ENCODE data around the gene ANKRD62. TPM values are rescaled to one million over a fixed set of nuclear protein-coding genes. Genes with fewer than 3 reads are reported as not detected.
"Not testable (repeated sequence)": the region's sequence is repeated elsewhere in the genome, so short reads cannot be mapped to it uniquely, and the experiment has no call there.

The ANKRD62 gene
- total and polyA plus RNA-seq, 4 donors, result under 0.01 TPM; not detected in 3

DNA sequence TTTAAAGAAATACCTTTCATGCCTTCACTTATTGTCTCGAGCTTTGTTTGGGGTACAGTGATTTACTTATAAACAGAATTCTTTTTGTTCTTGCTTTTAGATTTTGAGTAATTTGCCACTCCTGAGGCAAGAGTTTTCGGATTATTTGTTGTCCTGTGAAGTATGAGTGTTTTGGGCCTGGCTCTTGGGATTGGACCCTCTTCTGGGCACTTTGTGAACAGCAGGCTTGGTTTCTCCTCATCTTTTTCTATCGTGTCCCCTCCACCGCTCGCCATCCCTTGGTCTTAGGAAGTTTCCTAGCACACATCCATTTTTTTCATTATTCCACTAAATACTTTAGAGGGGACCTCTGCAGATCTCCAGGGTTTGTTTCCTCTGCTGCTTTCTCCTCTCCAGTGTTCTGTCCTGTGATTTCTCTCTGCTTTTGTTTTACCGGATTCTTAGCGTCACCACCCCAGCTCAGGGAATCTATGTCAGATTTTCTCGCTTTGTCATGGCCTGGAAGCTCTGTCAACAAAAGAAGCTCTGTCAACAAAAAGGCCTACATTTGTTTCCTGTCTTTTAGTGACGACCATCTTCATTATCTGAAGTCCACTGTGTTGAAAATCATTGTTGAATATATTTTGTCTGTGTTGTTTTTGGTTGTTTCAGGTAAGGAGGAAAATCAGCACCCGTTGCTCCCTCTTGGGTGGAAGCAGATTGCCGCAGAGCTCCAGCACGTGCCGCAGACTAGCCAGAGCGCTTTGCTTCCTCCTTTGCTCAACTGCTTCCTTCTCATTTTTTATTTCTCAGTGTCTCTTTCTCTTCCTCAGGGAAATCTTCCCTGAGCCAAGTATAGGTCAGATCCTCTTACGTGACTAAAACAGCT is 27.8 kb downstream of the ANKRD62 start:
- Histone ChIP-seq H3K9ac (ENCODE audit: low read depth in 1 of 2, low read length in 2 of 2) (no peak overlapping the region), H3K27me3 (ENCODE audit: control insufficient read depth in 4 of 4, insufficient read depth in 4 of 4, low read length in 3 of 4) (no peaks in the 10 kb centered on the region), H3K27ac (ENCODE audit: low read depth in 1 of 2, low read length in 2 of 2) (no peak overlapping the region), H3K36me3 (ENCODE audit: control insufficient read depth in 4 of 4, insufficient read depth in 3 of 4, low read depth in 1 of 4, low read length in 3 of 4) (no peaks in the 10 kb centered on the region), H3K9me3 (ENCODE audit: control insufficient read depth in 4 of 4, low read length in 3 of 4) (no peaks in the 10 kb centered on the region), H3K4me1 (ENCODE audit: control insufficient read depth in 4 of 4, insufficient read depth in 4 of 4, low read length in 3 of 4) (no peaks in the 10 kb centered on the region), H3K4me3 (ENCODE audit: low read depth in 1 of 3, low read length in 3 of 3) (no peak overlapping the region)
- no peak for TF ChIP-seq NR2F2 (IDR thresholded peaks at IDR 0.05)
- peak; percentile 50 for TF ChIP-seq RAD21 (IDR thresholded peaks at IDR 0.05)
- TF ChIP-seq, protein P1, sequence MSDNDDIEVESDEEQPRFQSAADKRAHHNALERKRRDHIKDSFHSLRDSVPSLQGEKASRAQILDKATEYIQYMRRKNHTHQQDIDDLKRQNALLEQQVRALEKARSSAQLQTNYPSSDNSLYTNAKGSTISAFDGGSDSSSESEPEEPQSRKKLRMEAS (IDR thresholded peaks at IDR 0.05), result no peak
- TF ChIP-seq, protein P2, sequence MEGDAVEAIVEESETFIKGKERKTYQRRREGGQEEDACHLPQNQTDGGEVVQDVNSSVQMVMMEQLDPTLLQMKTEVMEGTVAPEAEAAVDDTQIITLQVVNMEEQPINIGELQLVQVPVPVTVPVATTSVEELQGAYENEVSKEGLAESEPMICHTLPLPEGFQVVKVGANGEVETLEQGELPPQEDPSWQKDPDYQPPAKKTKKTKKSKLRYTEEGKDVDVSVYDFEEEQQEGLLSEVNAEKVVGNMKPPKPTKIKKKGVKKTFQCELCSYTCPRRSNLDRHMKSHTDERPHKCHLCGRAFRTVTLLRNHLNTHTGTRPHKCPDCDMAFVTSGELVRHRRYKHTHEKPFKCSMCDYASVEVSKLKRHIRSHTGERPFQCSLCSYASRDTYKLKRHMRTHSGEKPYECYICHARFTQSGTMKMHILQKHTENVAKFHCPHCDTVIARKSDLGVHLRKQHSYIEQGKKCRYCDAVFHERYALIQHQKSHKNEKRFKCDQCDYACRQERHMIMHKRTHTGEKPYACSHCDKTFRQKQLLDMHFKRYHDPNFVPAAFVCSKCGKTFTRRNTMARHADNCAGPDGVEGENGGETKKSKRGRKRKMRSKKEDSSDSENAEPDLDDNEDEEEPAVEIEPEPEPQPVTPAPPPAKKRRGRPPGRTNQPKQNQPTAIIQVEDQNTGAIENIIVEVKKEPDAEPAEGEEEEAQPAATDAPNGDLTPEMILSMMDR (IDR thresholded peaks at IDR 0.05; ENCODE audit: low read depth, low read length, missing input control), result peak; percentile 27
- TF ChIP-seq HNF4A (conservative IDR thresholded peaks at IDR 0.05), result no peak
- no peak for TF ChIP-seq EGR1 (IDR thresholded peaks at IDR 0.05; ENCODE audit: low read depth in 2 of 2)
- 70% methylated on average over 15 of the region's 15 CpGs for whole genome bisulfite sequencing
- no peak for DNase-seq (ENCODE audit: low spot score)

DNA sequence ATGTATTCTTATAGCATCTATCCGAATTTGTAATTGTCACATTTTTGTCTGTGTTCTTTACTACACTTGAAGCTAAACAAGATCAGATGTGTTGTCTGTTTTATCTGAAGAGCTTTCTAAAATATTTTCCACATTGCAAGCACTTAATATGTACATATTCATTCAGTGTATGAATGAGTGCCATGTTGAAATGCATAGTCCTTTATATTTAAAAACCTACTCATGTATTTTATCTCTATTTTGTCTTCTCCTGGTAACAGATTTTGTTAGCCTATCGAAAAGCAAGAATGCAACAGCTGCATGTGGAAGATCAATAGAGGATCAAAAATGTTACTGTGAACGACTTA is 28.4 kb downstream of the ANKRD62 start:
- H3K9me3 ChIP-seq (ENCODE audit: control insufficient read depth in 4 of 4, low read length in 3 of 4); H3K4me3 ChIP-seq (ENCODE audit: low read depth in 1 of 3, low read length in 3 of 3); H3K27ac ChIP-seq (ENCODE audit: low read depth in 1 of 2, low read length in 2 of 2); H3K4me1 ChIP-seq (ENCODE audit: control insufficient read depth in 4 of 4, insufficient read depth in 4 of 4, low read length in 3 of 4); H3K36me3 ChIP-seq (ENCODE audit: control insufficient read depth in 4 of 4, insufficient read depth in 3 of 4, low read depth in 1 of 4, low read length in 3 of 4); DNase-seq (ENCODE audit: low spot score); H3K9ac ChIP-seq (ENCODE audit: low read depth in 1 of 2, low read length in 2 of 2); H3K27me3 ChIP-seq (ENCODE audit: control insufficient read depth in 4 of 4, insufficient read depth in 4 of 4, low read length in 3 of 4): not testable (repeated sequence)
- 85% methylated on average over 3 of the region's 3 CpGs for WGBS

DNA sequence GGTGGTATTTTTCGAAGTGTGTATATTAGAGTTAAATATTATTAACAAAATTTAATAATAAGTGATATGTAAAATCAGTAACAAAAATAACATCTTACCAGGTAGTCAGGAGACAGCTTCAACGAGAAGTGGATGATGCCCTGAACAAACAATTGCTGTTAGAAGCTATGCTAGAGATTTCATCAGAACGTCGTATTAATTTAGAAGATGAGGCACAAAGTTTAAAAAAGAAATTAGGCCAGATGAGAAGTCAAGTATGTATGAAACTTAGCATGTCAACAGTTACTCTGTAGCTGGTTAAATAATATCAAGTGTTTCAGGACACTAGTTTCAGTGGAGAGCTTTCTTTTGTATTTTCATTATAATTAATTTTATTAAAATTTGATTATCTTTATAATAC is 34.0 kb downstream of the ANKRD62 start:
- H3K4me3 ChIP-seq (ENCODE audit: low read depth in 1 of 3, low read length in 3 of 3); H3K27me3 ChIP-seq (ENCODE audit: control insufficient read depth in 4 of 4, insufficient read depth in 4 of 4, low read length in 3 of 4); H3K36me3 ChIP-seq (ENCODE audit: control insufficient read depth in 4 of 4, insufficient read depth in 3 of 4, low read depth in 1 of 4, low read length in 3 of 4); H3K4me1 ChIP-seq (ENCODE audit: control insufficient read depth in 4 of 4, insufficient read depth in 4 of 4, low read length in 3 of 4); H3K9me3 ChIP-seq (ENCODE audit: control insufficient read depth in 4 of 4, low read length in 3 of 4); DNase-seq (ENCODE audit: low spot score); H3K27ac ChIP-seq (ENCODE audit: low read depth in 1 of 2, low read length in 2 of 2); H3K9ac ChIP-seq (ENCODE audit: low read depth in 1 of 2, low read length in 2 of 2): not testable (repeated sequence)
- WGBS, result 80% methylated on average over 4 of the region's 4 CpGs

DNA sequence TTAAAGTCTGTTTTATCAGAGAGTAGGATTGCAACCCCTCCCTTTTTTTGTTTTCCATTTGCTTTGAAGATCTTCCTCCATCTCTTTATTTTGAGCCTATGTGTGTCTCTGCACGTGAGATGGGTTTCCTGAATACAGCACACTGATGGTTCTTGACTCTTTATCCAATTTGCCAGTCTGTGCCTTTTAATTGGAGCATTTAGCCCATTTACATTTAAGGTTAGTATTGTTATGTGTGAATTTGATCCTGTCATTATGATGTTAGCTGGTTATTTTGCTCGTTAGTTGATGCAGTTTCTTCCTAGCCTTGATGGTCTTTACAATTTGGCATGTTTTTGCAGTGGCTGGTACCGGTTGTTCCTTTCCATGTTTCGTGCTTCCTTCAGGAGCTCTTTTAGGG is 45.2 kb downstream of the ANKRD62 start:
- not testable (repeated sequence) for H3K27ac ChIP-seq (ENCODE audit: low read depth in 1 of 2, low read length in 2 of 2); H3K9me3 ChIP-seq (ENCODE audit: control insufficient read depth in 4 of 4, low read length in 3 of 4); H3K36me3 ChIP-seq (ENCODE audit: control insufficient read depth in 4 of 4, insufficient read depth in 3 of 4, low read depth in 1 of 4, low read length in 3 of 4); H3K9ac ChIP-seq (ENCODE audit: low read depth in 1 of 2, low read length in 2 of 2); H3K4me1 ChIP-seq (ENCODE audit: control insufficient read depth in 4 of 4, insufficient read depth in 4 of 4, low read length in 3 of 4); H3K27me3 ChIP-seq (ENCODE audit: control insufficient read depth in 4 of 4, insufficient read depth in 4 of 4, low read length in 3 of 4); DNase-seq (ENCODE audit: low spot score); H3K4me3 ChIP-seq (ENCODE audit: low read depth in 1 of 3, low read length in 3 of 3)
- WGBS, result 85% methylated on average over 3 of the region's 4 CpGs

DNA sequence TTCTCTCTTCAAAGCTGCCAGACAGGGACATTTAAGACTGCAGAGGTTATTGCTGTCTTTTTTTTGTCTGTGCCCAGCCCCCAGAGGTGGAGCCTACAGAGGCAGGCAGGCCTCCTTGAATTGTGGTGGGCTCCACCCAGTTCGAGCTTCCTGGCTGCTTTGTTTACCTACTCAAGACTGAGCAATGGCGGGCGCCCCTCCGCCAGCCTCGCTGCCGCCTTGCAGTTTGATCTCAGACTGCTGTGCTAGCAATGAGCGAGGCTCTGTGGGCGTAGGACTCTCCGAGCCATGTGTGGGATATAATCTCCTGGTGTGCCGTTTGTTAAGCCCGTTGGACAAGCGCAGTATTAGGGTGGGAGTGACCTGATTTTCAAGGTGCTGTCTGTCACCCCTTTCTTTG is 47.2 kb downstream of the ANKRD62 start:
- not testable (repeated sequence) for H3K36me3 ChIP-seq (ENCODE audit: control insufficient read depth in 4 of 4, insufficient read depth in 3 of 4, low read depth in 1 of 4, low read length in 3 of 4); H3K4me3 ChIP-seq (ENCODE audit: low read depth in 1 of 3, low read length in 3 of 3); H3K9me3 ChIP-seq (ENCODE audit: control insufficient read depth in 4 of 4, low read length in 3 of 4); H3K4me1 ChIP-seq (ENCODE audit: control insufficient read depth in 4 of 4, insufficient read depth in 4 of 4, low read length in 3 of 4); H3K9ac ChIP-seq (ENCODE audit: low read depth in 1 of 2, low read length in 2 of 2); DNase-seq (ENCODE audit: low spot score); H3K27me3 ChIP-seq (ENCODE audit: control insufficient read depth in 4 of 4, insufficient read depth in 4 of 4, low read length in 3 of 4); H3K27ac ChIP-seq (ENCODE audit: low read depth in 1 of 2, low read length in 2 of 2)
- WGBS, result 88% methylated on average over 11 of the region's 12 CpGs

DNA sequence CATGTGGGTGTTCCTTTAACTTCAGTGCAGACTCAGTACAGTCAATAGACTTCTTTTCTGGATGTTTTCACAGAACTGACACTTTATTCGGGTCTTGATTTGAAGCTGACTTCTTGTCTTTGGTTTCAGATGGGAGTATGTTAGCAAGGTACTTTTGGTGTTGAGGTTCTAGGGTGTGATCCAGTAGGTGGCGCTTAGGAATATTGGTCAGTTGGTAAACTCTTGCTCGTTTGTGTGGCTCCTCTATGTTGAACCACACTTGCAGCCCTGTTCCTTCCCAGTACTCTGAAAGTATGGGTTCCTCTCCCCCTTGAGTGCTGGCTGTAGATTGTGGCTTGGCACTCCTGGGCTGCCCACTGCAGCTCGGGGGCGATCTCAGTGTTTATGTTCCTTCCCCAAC is 48.1 kb downstream of the ANKRD62 start:
- no CpG with 5 or more reads among the region's 5 CpGs for WGBS
- H3K4me1 ChIP-seq (ENCODE audit: control insufficient read depth in 4 of 4, insufficient read depth in 4 of 4, low read length in 3 of 4); H3K9ac ChIP-seq (ENCODE audit: low read depth in 1 of 2, low read length in 2 of 2); H3K36me3 ChIP-seq (ENCODE audit: control insufficient read depth in 4 of 4, insufficient read depth in 3 of 4, low read depth in 1 of 4, low read length in 3 of 4); H3K9me3 ChIP-seq (ENCODE audit: control insufficient read depth in 4 of 4, low read length in 3 of 4); H3K4me3 ChIP-seq (ENCODE audit: low read depth in 1 of 3, low read length in 3 of 3); H3K27ac ChIP-seq (ENCODE audit: low read depth in 1 of 2, low read length in 2 of 2); DNase-seq (ENCODE audit: low spot score); H3K27me3 ChIP-seq (ENCODE audit: control insufficient read depth in 4 of 4, insufficient read depth in 4 of 4, low read length in 3 of 4): not testable (repeated sequence)

DNA sequence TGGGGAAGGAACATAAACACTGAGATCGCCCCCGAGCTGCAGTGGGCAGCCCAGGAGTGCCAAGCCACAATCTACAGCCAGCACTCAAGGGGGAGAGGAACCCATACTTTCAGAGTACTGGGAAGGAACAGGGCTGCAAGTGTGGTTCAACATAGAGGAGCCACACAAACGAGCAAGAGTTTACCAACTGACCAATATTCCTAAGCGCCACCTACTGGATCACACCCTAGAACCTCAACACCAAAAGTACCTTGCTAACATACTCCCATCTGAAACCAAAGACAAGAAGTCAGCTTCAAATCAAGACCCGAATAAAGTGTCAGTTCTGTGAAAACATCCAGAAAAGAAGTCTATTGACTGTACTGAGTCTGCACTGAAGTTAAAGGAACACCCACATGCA is 55.8 kb downstream of the ANKRD62 start:
- not testable (repeated sequence) for H3K4me3 ChIP-seq (ENCODE audit: low read depth in 1 of 3, low read length in 3 of 3); H3K36me3 ChIP-seq (ENCODE audit: control insufficient read depth in 4 of 4, insufficient read depth in 3 of 4, low read depth in 1 of 4, low read length in 3 of 4); H3K27ac ChIP-seq (ENCODE audit: low read depth in 1 of 2, low read length in 2 of 2); H3K4me1 ChIP-seq (ENCODE audit: control insufficient read depth in 4 of 4, insufficient read depth in 4 of 4, low read length in 3 of 4); H3K9me3 ChIP-seq (ENCODE audit: control insufficient read depth in 4 of 4, low read length in 3 of 4); DNase-seq (ENCODE audit: low spot score); H3K9ac ChIP-seq (ENCODE audit: low read depth in 1 of 2, low read length in 2 of 2); H3K27me3 ChIP-seq (ENCODE audit: control insufficient read depth in 4 of 4, insufficient read depth in 4 of 4, low read length in 3 of 4)
- no CpG with 5 or more reads among the region's 5 CpGs for WGBS
